Right atrium auricular region (tissue), 2 donors: ENCODE measurements around the gene SLC12A4. TPM values are rescaled to one million over a fixed set of nuclear protein-coding genes. Genes with fewer than 3 reads are reported as not detected.
A peak's percentile ranks its signal among the peaks of the same experiment; 100 is the strongest.

ENCODE experiments used
- DNase-seq: peaks from one replicate; pipeline ENCODE4 v3.0.0-alpha.2; 2019; ENCODE audit warnings: low spot score
- H3K27ac ChIP-seq, 2 donors: fragments of 200-600 bp; sonication (generic); 1 replicate in 1 of 2; 2 replicates in 1 of 2; pipeline ENCODE4 v1.5.1; 2016 to 2019
- H3K27me3 ChIP-seq, 2 donors: fragments of 200-600 bp; sonication (generic); one replicate each; pipeline versions ENCODE4 v1.5.1 to v1.6.0; 2017 to 2019
- H3K36me3 ChIP-seq: fragments of 200-600 bp; sonication (generic); one replicate; pipeline ENCODE4 v1.5.1; 2016
- H3K4me1 ChIP-seq, 2 donors: fragments of 200-600 bp; sonication (generic); one replicate each; pipeline versions ENCODE4 v1.5.1 to v1.6.0; 2017 to 2019
- H3K4me3 ChIP-seq, 2 donors: fragments of 200-600 bp; sonication (generic); 1 replicate in 1 of 2; 2 replicates in 1 of 2; pipeline ENCODE4 v1.5.1; 2017 to 2019; ENCODE audit warnings: mild to moderate bottlenecking in 1 of 2, moderate library complexity in 1 of 2
- H3K9me3 ChIP-seq, 2 donors: fragments of 200-600 bp; sonication (generic); one replicate each; pipeline ENCODE4 v1.5.1; 2019
- total RNA-seq, 2 donors: library from RNA; depleted of rRNA; stranded (reverse); fragments of >200 nt; gene quantifications; one replicate each; pipeline ENCODE4 v1.1.0, GENCODE V29; 2016
- TF ChIP-seq, protein P1 (sequence below), 2 donors: fragments of 200-600 bp; sonication (generic); IDR thresholded peaks; one replicate each; pipeline ENCODE4 v1.5.1; 2019; ENCODE audit warnings: antibody characterized with exemption in 2 of 2

SLC12A4 gene
- total RNA-seq, 2 donors from 2014 or later, result 39.5 to 85.9 TPM

- no peaks in the 10 kb centered on the region for H3K9me3 ChIP-seq
- DNase-seq, result no peak
- peaks cover 36% of the 10 kb centered on the region for H3K36me3 ChIP-seq
- H3K4me1 ChIP-seq, result peaks cover 0 to 76% of the 10 kb centered on the region in 2 donors
- peak overlapping the region; percentile 96 to 99 for H3K27ac ChIP-seq
- peak overlapping the region; percentile 88 to 99 for H3K4me3 ChIP-seq
- H3K27me3 ChIP-seq, result no peaks in the 10 kb centered on the region
- TF ChIP-seq, protein P1, sequence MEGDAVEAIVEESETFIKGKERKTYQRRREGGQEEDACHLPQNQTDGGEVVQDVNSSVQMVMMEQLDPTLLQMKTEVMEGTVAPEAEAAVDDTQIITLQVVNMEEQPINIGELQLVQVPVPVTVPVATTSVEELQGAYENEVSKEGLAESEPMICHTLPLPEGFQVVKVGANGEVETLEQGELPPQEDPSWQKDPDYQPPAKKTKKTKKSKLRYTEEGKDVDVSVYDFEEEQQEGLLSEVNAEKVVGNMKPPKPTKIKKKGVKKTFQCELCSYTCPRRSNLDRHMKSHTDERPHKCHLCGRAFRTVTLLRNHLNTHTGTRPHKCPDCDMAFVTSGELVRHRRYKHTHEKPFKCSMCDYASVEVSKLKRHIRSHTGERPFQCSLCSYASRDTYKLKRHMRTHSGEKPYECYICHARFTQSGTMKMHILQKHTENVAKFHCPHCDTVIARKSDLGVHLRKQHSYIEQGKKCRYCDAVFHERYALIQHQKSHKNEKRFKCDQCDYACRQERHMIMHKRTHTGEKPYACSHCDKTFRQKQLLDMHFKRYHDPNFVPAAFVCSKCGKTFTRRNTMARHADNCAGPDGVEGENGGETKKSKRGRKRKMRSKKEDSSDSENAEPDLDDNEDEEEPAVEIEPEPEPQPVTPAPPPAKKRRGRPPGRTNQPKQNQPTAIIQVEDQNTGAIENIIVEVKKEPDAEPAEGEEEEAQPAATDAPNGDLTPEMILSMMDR (IDR thresholded peaks at IDR 0.05), result no peak
Measured at GRCh38 chr16:67965668-67966548, 2.5 kb downstream of the SLC12A4 start.

- peaks cover 0 to 89% of the 10 kb centered on the region in 2 donors for H3K4me1 ChIP-seq
- H3K36me3 ChIP-seq, result peaks cover 48% of the 10 kb centered on the region
- no peaks in the 10 kb centered on the region for H3K27me3 ChIP-seq
- TF ChIP-seq, protein P1 (IDR thresholded peaks at IDR 0.05), result no peak
- no peak for DNase-seq
- H3K4me3 ChIP-seq, result no peak overlapping the region
- H3K27ac ChIP-seq, result peak overlapping the region; percentile 96 to 99
- no peaks in the 10 kb centered on the region for H3K9me3 ChIP-seq
Measured at GRCh38 chr16:67964477-67965131, 3.8 kb downstream of the SLC12A4 start.

DNA sequence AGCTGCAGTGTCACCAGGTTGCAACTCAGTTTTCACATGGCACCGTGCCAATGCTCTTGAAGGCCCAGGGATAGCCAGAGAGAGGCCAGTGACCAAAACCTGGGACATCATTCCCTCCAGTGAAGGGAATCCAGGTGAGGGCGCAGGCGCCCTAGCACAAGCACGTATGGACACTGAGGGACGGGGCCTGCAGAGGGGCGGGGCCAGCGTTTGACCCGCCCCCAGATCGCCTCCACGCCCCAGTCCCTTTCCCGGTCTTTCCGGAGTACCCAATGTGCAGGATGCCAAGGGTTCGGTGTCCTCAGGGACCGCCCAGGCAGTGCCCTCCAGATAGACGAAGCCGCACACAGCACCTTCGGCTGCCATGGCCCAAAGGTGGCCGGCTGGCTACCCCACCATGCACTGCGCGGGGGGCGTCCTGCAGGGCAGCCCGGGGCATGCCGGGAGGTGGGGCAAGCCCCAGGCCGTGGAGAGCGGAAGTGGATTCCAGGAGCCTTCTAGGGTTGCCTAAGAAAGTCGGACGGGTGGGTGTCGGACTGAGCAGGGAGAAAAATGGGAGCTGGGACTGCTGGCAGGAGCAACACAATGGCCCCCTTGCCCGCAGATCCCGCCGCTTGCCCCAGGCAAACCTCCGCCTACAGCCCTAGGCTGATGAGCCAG is 4.6 kb downstream of the SLC12A4 start:
- TF ChIP-seq, protein P1 (IDR thresholded peaks at IDR 0.05), result no peak
- H3K27ac ChIP-seq, result peak overlapping the region; percentile 96 to 99
- H3K4me3 ChIP-seq, result no peak overlapping the region
- no peak for DNase-seq
- H3K36me3 ChIP-seq, result peaks cover 56% of the 10 kb centered on the region
- H3K4me1 ChIP-seq, result peaks cover 0 to 90% of the 10 kb centered on the region in 2 donors
- no peaks in the 10 kb centered on the region for H3K27me3 ChIP-seq
- no peaks in the 10 kb centered on the region for H3K9me3 ChIP-seq

GRCh38 chr16:67963292-67963661 is 5.2 kb downstream of the SLC12A4 start:
- DNase-seq, result no peak
- peaks cover 61% of the 10 kb centered on the region for H3K36me3 ChIP-seq
- peaks cover 0 to 95% of the 10 kb centered on the region in 2 donors for H3K4me1 ChIP-seq
- TF ChIP-seq, protein P1 (IDR thresholded peaks at IDR 0.05), result no peak
- no peaks in the 10 kb centered on the region for H3K27me3 ChIP-seq
- H3K27ac ChIP-seq, result peak overlapping the region; percentile 96 to 99
- no peaks in the 10 kb centered on the region for H3K9me3 ChIP-seq
- no peak overlapping the region for H3K4me3 ChIP-seq

- no peaks in the 10 kb centered on the region for H3K9me3 ChIP-seq
- TF ChIP-seq, protein P1 (IDR thresholded peaks at IDR 0.05), result no peak
Measured at GRCh38 chr16:67962135-67962534, 6.3 kb downstream of the SLC12A4 start.

More at GRCh38 chr16:67962135-67962534, 6.3 kb downstream of the SLC12A4 start:
- H3K27ac ChIP-seq, result peak overlapping the region; percentile 96 to 99
- no peak for DNase-seq
- H3K4me3 ChIP-seq, result no peak overlapping the region
- H3K4me1 ChIP-seq, result peaks cover 0 to 89% of the 10 kb centered on the region in 2 donors
- H3K27me3 ChIP-seq, result no peaks in the 10 kb centered on the region
- H3K36me3 ChIP-seq, result peaks cover 72% of the 10 kb centered on the region
